Astrocyte of the spinal cord (primary cell): ENCODE data around the gene DNAJA3.
A peak's percentile ranks its signal among the peaks of the same experiment; 100 is the strongest.

Source experiments
- DNase-seq: peaks from one replicate; pipeline ENCODE4 v3.0.0; 2011; ENCODE audit warnings: low read depth, low spot score
- H3K4me3 ChIP-seq: 2 replicates; pipeline ENCODE4 v1.5.1; 2011; ENCODE audit warnings: low read depth, mild to moderate bottlenecking, low read length, moderate library complexity
- in situ Hi-C: cut with HindIII; loops from 2 replicates; pipeline ENCODE4 v1.10.0; 2017; ENCODE audit warnings: low sequenced_read_pairs
- TF ChIP-seq, protein P1 (sequence below): IDR thresholded peaks from 2 replicates; pipeline ENCODE4 v1.5.1; 2012; ENCODE audit warnings: low read depth, mild to moderate bottlenecking, low read length, inconsistent platforms

The DNAJA3 gene

DNA sequence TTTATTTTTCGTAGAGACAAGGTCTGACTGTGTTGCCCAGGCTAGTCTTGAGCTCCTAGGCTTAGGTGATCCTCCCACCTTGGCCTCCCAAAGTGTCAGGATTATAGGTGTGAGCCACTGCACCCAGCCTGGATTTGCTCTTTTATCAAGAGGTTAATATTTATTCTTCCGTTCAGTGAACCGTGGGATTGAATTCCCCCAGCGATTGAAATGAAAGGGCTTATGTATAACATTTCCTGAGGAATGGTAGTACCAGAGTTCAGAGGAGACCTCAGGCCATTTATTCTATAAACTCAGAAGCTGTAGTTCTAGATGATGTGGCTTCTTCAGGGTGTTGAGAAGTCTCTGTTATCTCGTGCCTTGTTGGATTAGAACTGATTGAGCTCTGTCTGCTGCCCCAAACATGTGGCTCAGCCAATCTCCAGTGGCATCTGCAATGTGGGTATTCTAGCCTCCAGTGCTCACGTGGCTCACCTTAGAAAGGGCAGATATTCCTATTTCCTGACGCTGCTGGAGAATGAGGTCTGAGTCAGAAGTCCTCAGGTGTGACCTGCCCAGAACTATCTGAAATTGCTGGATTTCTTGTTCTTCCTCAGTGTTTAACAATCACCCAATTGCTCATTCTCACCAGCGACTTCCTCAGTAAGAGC lies 73.0 kb downstream of the DNAJA3 start:
- TF ChIP-seq, protein P1, sequence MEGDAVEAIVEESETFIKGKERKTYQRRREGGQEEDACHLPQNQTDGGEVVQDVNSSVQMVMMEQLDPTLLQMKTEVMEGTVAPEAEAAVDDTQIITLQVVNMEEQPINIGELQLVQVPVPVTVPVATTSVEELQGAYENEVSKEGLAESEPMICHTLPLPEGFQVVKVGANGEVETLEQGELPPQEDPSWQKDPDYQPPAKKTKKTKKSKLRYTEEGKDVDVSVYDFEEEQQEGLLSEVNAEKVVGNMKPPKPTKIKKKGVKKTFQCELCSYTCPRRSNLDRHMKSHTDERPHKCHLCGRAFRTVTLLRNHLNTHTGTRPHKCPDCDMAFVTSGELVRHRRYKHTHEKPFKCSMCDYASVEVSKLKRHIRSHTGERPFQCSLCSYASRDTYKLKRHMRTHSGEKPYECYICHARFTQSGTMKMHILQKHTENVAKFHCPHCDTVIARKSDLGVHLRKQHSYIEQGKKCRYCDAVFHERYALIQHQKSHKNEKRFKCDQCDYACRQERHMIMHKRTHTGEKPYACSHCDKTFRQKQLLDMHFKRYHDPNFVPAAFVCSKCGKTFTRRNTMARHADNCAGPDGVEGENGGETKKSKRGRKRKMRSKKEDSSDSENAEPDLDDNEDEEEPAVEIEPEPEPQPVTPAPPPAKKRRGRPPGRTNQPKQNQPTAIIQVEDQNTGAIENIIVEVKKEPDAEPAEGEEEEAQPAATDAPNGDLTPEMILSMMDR = no peak
- no peak overlapping the region for H3K4me3 ChIP-seq
- in situ Hi-C loops = no loop called here
- no peak for DNase-seq

DNA sequence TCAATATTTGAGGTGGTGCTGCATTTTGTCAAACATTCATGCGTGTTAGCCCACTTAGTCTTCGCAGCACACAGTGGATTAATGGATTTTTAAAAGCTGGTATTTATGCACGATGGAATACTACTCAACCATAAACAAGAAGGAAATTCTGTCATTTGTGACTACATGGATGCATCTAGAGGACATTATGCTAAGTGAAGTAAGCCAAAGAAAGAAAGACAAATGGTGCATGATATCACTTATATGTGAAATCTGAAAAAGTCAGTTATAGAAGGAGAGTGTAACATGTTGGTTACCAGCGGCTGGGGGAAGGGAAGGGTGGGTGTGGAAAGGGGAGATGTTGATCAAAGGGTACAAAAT lies 73.5 kb downstream of the DNAJA3 start:
- no peak overlapping the region for H3K4me3 ChIP-seq
- in situ Hi-C loops = no loop called here
- TF ChIP-seq, protein P1 = no peak
- DNase-seq = no peak

DNA sequence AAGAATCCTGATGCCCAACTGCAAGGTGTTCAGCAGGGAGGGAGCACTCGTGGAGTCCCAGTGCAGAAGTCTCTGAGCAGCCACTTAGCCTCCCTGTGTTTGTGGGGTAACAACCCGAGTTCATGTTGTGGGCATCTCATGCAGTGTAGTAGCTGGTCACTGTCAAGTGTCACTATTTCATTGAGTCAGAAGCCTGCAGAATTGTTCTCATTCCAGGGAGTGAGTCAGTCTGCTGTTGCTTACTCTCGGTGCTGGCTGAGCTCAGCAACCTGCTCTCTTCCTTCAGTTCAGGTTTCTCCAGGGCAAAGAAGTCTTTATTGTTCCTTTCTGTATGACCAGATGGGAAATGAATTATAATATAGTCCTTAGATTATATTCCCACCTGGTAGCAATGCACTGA lies 74.6 kb downstream of the DNAJA3 start:
- in situ Hi-C loops = no loop called here
- TF ChIP-seq, protein P1 = no peak

DNA sequence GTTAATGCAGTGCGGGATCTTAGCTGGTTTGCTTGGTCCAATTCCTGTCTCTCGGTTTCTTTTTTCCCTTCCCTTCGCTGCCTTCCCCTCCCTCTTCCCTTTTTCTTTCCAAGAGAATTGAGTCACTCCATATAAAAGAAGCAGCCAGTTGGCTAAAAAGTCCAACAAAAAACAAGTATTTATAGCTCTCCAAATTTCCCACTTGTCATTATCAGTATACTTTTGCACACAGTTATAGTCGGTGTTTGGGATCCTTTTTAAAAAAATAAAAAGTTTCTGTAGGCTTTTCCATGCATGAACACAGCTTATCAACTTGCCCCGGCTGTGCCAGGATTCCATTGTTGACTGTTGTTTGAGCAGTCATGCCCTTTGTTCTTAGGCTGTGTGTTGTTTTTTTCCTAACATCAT lies 75.4 kb downstream of the DNAJA3 start:
- DNase-seq = peak; percentile 32
- H3K4me3 ChIP-seq = no peak overlapping the region
- TF ChIP-seq, protein P1 = no peak
- in situ Hi-C loops = no loop called here

More for the DNA sequence above, 74.6 kb downstream of the DNAJA3 start:
- H3K4me3 ChIP-seq = no peak overlapping the region
- peak; percentile 79 for DNase-seq

DNA sequence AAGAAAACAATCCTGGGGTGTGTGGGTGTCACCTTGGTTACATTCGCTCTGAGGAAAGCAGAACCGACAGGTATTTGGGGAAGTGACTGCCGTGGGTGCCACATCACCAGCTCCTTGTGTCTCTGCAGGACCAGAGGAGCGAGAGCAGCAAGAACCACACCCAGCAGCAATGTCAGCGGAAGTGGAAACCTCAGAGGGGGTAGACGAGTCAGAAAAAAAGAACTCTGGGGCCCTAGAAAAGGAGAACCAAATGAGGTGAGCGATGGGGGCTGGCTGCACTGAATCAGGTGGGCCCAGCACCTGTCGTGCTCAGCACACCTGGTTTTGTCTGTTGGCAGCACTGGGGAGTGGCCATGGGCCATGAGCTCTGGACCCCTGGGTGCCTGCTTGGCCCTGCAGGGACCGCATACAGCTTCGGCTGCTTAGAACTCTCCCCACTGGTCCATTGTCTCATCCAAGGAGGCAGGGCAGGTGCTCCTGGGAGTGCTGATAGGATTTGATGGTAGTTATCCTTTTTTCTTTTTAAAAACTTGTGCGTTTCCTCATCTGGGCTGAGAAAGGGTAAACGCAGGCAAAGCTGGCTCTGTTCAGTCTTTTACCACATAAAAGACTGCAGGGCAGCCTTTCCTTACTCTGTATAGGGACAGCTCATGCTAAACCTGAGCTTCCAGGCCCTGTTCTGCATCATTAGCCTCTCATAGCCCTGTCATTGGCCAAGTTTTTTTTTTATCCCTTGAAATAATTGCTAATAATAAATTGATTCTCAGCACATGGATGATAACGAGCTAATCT lies 79.9 kb downstream of the DNAJA3 start:
- H3K4me3 ChIP-seq = no peak overlapping the region
- TF ChIP-seq, protein P1 = no peak
- DNase-seq = no peak
- in situ Hi-C loops = no loop called here
